Activated naive CD4-positive, alpha-beta T cell treated with anti-CD3 and anti-CD28 coated beads, Interleukin-2, amount 10 ng/mL, durations not matched to agents 7 days and 5 days (primary cell): ENCODE data around the gene RTP1.
"Not testable (repeated sequence)": the region's sequence is repeated elsewhere in the genome, so short reads cannot be mapped to it uniquely, and the experiment has no call there.

ENCODE experiments used
- CTCF ChIA-PET: fragments of 350-600 bp; sonication (Branson Sonifier 250); formaldehyde crosslinking; loops from one replicate; lab custom pipeline; 2021; ENCODE audit warnings: antibody characterized with exemption; lab: Charles Lee
- DNase-seq: peaks from one replicate; pipeline ENCODE4 v3.0.0-alpha.2; 2020
- H3K27ac Mint-ChIP-seq: one replicate; pipeline ENCODE4 v1.8.0; 2021; ENCODE audit warnings: mild to moderate bottlenecking, moderate library complexity, mixed read lengths
- H3K27me3 Mint-ChIP-seq: one replicate; pipeline ENCODE4 v1.8.0; 2021; ENCODE audit warnings: mild to moderate bottlenecking, mixed read lengths
- H3K36me3 Mint-ChIP-seq: one replicate; pipeline ENCODE4 v1.8.0; 2021; ENCODE audit warnings: mixed read lengths
- H3K4me1 Mint-ChIP-seq: one replicate; pipeline ENCODE4 v1.8.0; 2021; ENCODE audit warnings: mixed read lengths
- H3K4me3 Mint-ChIP-seq: one replicate; pipeline ENCODE4 v1.8.0; 2021; ENCODE audit warnings: mild to moderate bottlenecking, moderate library complexity, mixed read lengths
- H3K9me3 Mint-ChIP-seq: one replicate; pipeline ENCODE4 v1.8.0; 2021; ENCODE audit warnings: mixed read lengths

The RTP1 gene

DNA sequence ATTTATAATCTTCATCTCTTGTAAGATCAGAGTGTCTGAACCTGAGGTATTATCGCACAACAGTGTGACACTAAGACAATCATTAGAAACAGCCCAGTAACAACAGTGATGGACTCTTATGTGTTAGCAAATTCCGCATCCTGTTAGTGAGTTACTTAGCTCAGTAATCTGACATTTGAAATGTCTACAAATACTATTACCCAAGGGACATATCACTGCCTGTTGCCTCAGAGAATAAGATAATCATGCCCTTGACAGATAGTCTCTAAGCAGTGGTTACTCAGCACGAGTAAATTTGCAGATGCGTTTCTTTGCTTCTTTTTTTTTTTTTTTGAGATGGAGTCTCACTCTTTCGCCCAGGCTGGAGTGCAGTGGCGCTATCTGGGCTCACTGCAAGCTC lies 13.4 kb upstream of the RTP1 start:
- Mint-ChIP-seq H3K9me3 (peaks cover 2% of the 10 kb centered on the region), H3K4me1 (peaks cover 17% of the 10 kb centered on the region), H3K36me3 (no peaks in the 10 kb centered on the region), H3K27me3 (peaks cover 16% of the 10 kb centered on the region), H3K4me3 (no peak overlapping the region), H3K27ac (no peak overlapping the region)
- no peak for DNase-seq
- CTCF ChIA-PET = interaction anchor here (1.2 kb wide), 1 partner anchor 19 kb away, joined by 5 read pairs; no protein-coding TSS in a partner anchor

DNA sequence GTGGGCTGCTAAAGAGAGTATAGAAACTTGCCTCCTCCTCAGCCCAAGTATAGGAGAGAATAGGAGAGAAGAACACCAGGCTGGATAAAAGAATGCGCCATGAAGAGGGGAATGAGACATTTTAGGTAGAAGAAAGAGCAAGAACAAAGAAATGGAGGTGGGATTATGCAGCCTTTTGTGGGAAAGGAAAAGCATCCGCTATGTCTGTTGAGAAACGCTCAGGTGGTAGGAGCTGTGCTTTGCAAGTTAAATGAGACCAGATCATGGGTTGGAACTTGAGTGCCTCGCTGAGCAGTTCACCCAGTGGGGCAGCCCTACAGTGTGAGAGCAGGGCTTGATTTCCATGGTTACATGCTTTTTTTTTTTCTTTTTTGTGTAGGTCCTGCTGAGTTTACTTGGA lies 11.5 kb upstream of the RTP1 start:
- Mint-ChIP-seq H3K36me3 (no peaks in the 10 kb centered on the region), H3K27me3 (peaks cover 19% of the 10 kb centered on the region), H3K4me3 (no peak overlapping the region), H3K4me1 (peaks cover 17% of the 10 kb centered on the region), H3K9me3 (peaks cover 2% of the 10 kb centered on the region), H3K27ac (no peak overlapping the region)
- DNase-seq = no peak
- CTCF ChIA-PET = interaction anchor here (0.8 kb wide), 1 partner anchor 21 kb away, joined by 5 read pairs; no protein-coding TSS in a partner anchor

DNA sequence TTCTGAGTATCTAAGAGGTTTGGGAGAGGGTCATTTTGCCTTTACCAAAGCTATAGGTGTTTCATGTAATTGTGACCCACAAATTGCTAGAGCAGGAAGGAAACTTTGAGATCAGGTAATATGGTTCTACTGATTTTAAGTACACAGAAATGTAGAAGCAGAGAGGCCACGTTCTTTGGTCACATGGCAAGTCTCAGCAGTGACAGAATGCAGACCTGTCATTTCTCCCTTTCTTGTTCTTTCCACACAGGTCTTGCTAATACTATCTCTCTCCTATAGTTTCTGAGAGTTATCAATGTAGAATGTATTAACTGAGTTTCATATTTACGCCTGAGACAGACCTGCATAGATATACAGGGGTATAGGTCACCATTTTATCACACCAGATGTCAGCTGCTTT lies 10.9 kb upstream of the RTP1 start:
- peaks cover 21% of the 10 kb centered on the region for H3K27me3 Mint-ChIP-seq
- no peak for DNase-seq
- no peak overlapping the region for H3K27ac Mint-ChIP-seq
- peaks cover 2% of the 10 kb centered on the region for H3K9me3 Mint-ChIP-seq
- no peak overlapping the region for H3K4me3 Mint-ChIP-seq
- peaks cover 17% of the 10 kb centered on the region for H3K4me1 Mint-ChIP-seq
- CTCF ChIA-PET = interaction anchor here (0.8 kb wide), 1 partner anchor 21 kb away, joined by 5 read pairs; no protein-coding TSS in a partner anchor
- H3K36me3 Mint-ChIP-seq = no peaks in the 10 kb centered on the region

GRCh38 chr3:187186801-187187421 lies 10.4 kb upstream of the RTP1 start:
- Mint-ChIP-seq H3K27me3 (peaks cover 26% of the 10 kb centered on the region), H3K27ac (no peak overlapping the region), H3K36me3 (no peaks in the 10 kb centered on the region), H3K9me3 (peaks cover 2% of the 10 kb centered on the region), H3K4me3 (no peak overlapping the region), H3K4me1 (peaks cover 17% of the 10 kb centered on the region)
- DNase-seq = no peak
- CTCF ChIA-PET = no interaction called here

DNA sequence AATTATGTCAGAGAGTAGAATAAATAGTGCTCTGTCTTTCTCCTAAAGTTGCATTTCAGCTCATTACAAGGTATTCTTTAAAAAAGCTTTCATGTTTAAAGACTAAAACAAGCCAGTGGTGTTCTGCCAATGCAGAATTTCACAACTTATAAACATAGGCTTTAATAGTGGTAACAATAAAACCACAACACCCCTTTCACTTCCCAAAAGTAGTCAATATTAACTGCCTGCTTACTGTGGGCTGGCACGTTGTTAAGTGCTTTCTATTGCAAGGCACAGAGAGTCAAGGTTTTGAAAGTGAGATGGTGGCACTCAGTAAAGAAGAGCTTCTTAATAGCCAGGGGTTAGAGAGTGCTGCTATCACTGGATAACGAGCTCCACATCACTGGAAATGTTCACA lies 8.4 kb upstream of the RTP1 start:
- Mint-ChIP-seq H3K9me3 (peaks cover 2% of the 10 kb centered on the region), H3K4me1 (no peaks in the 10 kb centered on the region), H3K36me3 (no peaks in the 10 kb centered on the region), H3K27ac (no peak overlapping the region), H3K27me3 (peaks cover 39% of the 10 kb centered on the region), H3K4me3 (no peak overlapping the region)
- DNase-seq = no peak
- CTCF ChIA-PET = no interaction called here

DNA sequence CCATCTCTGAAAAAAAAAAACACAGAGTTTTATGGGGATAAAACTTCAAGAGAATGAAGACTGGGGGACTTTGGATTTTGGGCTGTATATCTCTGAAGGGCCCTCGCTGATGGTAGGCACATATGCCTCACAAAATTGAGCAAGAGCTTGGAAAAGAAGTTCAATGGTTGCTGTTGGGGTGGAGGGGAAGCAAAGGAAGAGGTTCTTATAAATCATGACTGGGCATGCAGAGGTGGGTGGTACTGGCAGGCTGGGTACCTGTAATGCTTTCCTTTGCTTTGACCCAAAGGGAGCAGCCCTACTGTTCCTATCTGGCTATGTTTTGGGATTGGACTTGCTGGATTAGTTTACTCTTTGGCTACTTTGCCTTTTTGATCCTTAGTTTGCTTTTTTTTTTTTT lies 6.0 kb upstream of the RTP1 start:
- no peaks in the 10 kb centered on the region for H3K4me1 Mint-ChIP-seq
- DNase-seq = no peak
- no peaks in the 10 kb centered on the region for H3K36me3 Mint-ChIP-seq
- H3K27me3 Mint-ChIP-seq = peaks cover 45% of the 10 kb centered on the region
- no peaks in the 10 kb centered on the region for H3K9me3 Mint-ChIP-seq
- no peak overlapping the region for H3K27ac Mint-ChIP-seq
- H3K4me3 Mint-ChIP-seq = no peak overlapping the region
- CTCF ChIA-PET = no interaction called here

DNA sequence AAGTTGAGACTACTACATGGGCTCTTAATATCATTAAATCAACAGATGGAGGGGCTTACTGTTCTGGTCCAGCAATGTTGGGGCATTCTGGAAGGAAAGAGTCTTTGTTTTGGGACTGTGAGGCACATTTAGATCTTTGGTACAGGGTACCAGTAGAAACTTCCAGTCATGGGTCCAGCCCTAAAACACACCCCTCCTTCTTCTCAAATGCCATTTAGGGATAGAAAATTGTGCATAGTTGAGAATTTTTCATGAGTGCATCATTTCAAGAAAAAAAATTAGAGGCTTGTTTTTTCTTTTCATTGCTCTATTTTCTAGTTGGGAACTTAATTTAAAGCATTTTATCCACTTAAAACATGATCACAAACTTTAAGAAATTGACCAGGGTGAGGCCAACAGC lies 4.1 kb upstream of the RTP1 start:
- Mint-ChIP-seq H3K27ac (no peak overlapping the region), H3K9me3 (no peaks in the 10 kb centered on the region), H3K27me3 (peaks cover 50% of the 10 kb centered on the region), H3K36me3 (no peaks in the 10 kb centered on the region), H3K4me3 (no peak overlapping the region), H3K4me1 (no peaks in the 10 kb centered on the region)
- DNase-seq = no peak
- CTCF ChIA-PET = no interaction called here

GRCh38 chr3:187196573-187197334 lies 532 bp upstream of the RTP1 start:
- CTCF ChIA-PET = no interaction called here
- H3K27me3 Mint-ChIP-seq = peaks cover 42% of the 10 kb centered on the region
- H3K9me3 Mint-ChIP-seq = no peaks in the 10 kb centered on the region
- no peak overlapping the region for H3K27ac Mint-ChIP-seq
- H3K4me1 Mint-ChIP-seq = no peaks in the 10 kb centered on the region
- H3K4me3 Mint-ChIP-seq = no peak overlapping the region
- DNase-seq = no peak
- H3K36me3 Mint-ChIP-seq = no peaks in the 10 kb centered on the region

- CTCF ChIA-PET = no interaction called here
- Mint-ChIP-seq H3K27ac (no peak overlapping the region), H3K4me1 (no peaks in the 10 kb centered on the region), H3K9me3 (no peaks in the 10 kb centered on the region), H3K27me3 (peaks cover 41% of the 10 kb centered on the region), H3K4me3 (no peak overlapping the region), H3K36me3 (no peaks in the 10 kb centered on the region)
- DNase-seq = no peak
Observed at GRCh38 chr3:187198490-187198889, 1.2 kb downstream of the RTP1 start.

DNA sequence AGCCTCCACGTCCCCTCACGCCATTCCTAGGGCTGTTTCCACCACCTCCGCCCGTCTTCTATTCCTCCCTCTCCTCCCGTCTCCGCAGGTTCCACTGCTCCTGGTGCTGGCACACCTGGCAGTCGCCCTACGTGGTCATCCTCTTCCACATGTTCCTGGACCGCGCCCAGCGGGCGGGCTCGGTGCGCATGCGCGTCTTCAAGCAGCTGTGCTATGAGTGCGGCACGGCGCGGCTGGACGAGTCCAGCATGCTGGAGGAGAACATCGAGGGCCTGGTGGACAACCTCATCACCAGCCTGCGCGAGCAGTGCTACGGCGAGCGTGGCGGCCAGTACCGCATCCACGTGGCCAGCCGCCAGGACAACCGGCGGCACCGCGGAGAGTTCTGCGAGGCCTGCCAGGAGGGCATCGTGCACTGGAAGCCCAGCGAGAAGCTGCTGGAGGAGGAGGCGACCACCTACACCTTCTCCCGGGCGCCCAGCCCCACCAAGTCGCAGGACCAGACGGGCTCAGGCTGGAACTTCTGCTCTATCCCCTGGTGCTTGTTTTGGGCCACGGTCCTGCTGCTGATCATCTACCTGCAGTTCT lies 2.3 kb downstream of the RTP1 start:
- not testable (repeated sequence) for H3K36me3 Mint-ChIP-seq, H3K9me3 Mint-ChIP-seq, H3K27ac Mint-ChIP-seq, H3K4me1 Mint-ChIP-seq, DNase-seq, H3K4me3 Mint-ChIP-seq
- peaks cover 36% of the 10 kb centered on the region for H3K27me3 Mint-ChIP-seq
- CTCF ChIA-PET = interaction anchor here (1.5 kb wide), 1 partner anchor 21 kb away, joined by 3 read pairs; no protein-coding TSS in a partner anchor

GRCh38 chr3:187205683-187206082 lies 8.4 kb downstream of the RTP1 start:
- H3K27me3 Mint-ChIP-seq = peaks cover 39% of the 10 kb centered on the region
- no peak overlapping the region for H3K4me3 Mint-ChIP-seq
- no peaks in the 10 kb centered on the region for H3K9me3 Mint-ChIP-seq
- H3K27ac Mint-ChIP-seq = no peak overlapping the region
- no peak for DNase-seq
- CTCF ChIA-PET = interaction anchor here (1.0 kb wide), 1 partner anchor 92 kb away, joined by 4 read pairs; no protein-coding TSS in a partner anchor
- no peaks in the 10 kb centered on the region for H3K4me1 Mint-ChIP-seq
- peaks cover 1% of the 10 kb centered on the region for H3K36me3 Mint-ChIP-seq

- Mint-ChIP-seq H3K27me3 (peaks cover 29% of the 10 kb centered on the region), H3K4me3 (no peak overlapping the region), H3K36me3 (peaks cover 1% of the 10 kb centered on the region), H3K9me3 (no peaks in the 10 kb centered on the region), H3K27ac (no peak overlapping the region), H3K4me1 (no peaks in the 10 kb centered on the region)
- CTCF ChIA-PET = no interaction called here
- no peak for DNase-seq
Observed at GRCh38 chr3:187207062-187207461, 9.8 kb downstream of the RTP1 start.

- no peak for DNase-seq
- peaks cover 31% of the 10 kb centered on the region for H3K27me3 Mint-ChIP-seq
- H3K4me1 Mint-ChIP-seq = no peaks in the 10 kb centered on the region
- no peaks in the 10 kb centered on the region for H3K9me3 Mint-ChIP-seq
- H3K27ac Mint-ChIP-seq = no peak overlapping the region
- H3K4me3 Mint-ChIP-seq = no peak overlapping the region
- peaks cover 1% of the 10 kb centered on the region for H3K36me3 Mint-ChIP-seq
- CTCF ChIA-PET = interaction anchor here (0.6 kb wide), 1 partner anchor 16 kb away, joined by 3 read pairs; no protein-coding TSS in a partner anchor
Observed at GRCh38 chr3:187207624-187208023, 10.3 kb downstream of the RTP1 start.

GRCh38 chr3:187208159-187208558 lies 10.9 kb downstream of the RTP1 start:
- CTCF ChIA-PET = interaction anchor here (0.6 to 1.0 kb wide), 2 partner anchors 11 to 16 kb away, joined by 3 read pairs; no protein-coding TSS in a partner anchor
- no peaks in the 10 kb centered on the region for H3K9me3 Mint-ChIP-seq
- no peak for DNase-seq
- H3K27ac Mint-ChIP-seq = no peak overlapping the region
- H3K4me1 Mint-ChIP-seq = no peaks in the 10 kb centered on the region
- H3K4me3 Mint-ChIP-seq = no peak overlapping the region
- peaks cover 1% of the 10 kb centered on the region for H3K36me3 Mint-ChIP-seq
- peaks cover 30% of the 10 kb centered on the region for H3K27me3 Mint-ChIP-seq
